GM12873 (cell line): Measurements from ENCODE around the gene ZNRF4.

Experiments used
- CTCF ChIP-seq: IDR thresholded peaks from 2 replicates; pipeline ENCODE4 v1.5.1; 2012; ENCODE audit warnings: low read depth, mild to moderate bottlenecking, moderate library complexity, low read length, control low read depth; ENCODE audit not compliant: insufficient read depth; ENCODE audit errors: missing control alignments

The ZNRF4 gene

GRCh38 chr19:5436106-5436947 is 18.9 kb upstream of the ZNRF4 start:
- no peak for TF ChIP-seq CTCF

GRCh38 chr19:5436948-5437306 is 18.3 kb upstream of the ZNRF4 start:
- TF ChIP-seq CTCF = no peak

DNA sequence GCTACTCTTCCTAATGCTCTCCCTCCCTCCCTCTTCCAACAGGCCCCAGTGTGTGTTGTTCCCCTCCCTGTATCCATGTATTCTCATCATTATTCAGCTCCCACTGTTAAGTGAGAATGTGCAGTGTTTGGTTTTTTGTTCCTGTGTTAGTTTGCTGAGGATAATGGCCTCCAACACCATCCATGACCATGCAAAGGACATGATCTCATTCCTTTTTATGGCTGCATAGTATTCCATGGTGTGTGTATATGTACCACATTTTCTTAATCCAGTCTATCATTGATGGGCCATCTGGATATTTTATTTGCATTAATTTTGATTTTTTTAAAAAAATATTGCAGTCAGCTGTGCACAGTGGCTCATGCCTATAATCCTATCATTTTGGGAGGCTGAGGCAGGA is 15.8 kb upstream of the ZNRF4 start:
- no peak for TF ChIP-seq CTCF

GRCh38 chr19:5440299-5440698 is 14.9 kb upstream of the ZNRF4 start:
- no peak for TF ChIP-seq CTCF

- TF ChIP-seq CTCF = no peak
These were observed 11.5 kb upstream of the ZNRF4 start for GRCh38 chr19:5443723-5444122.

GRCh38 chr19:5444431-5444830 is 10.8 kb upstream of the ZNRF4 start:
- no peak for TF ChIP-seq CTCF

DNA sequence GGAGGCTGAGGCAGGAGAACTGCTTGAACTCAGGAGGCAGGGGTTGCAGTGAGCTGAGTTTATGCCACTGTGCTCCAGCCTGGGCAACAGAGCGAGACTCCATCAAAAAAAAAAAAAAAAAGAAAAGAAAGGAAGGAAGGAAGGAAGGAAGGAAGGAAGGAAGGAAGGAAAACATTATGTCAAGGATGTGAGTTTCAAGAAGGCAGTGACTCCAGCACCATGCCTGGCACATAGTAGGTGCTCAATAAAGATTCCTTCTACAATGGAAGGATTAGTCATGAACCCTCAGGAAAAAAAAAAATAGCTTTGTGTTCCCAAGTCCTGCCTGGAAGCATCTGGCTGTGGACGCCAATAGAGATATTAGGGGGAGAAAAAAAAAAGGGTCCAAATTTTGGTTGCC is 10.1 kb upstream of the ZNRF4 start:
- no peak for TF ChIP-seq CTCF
